C1 segment of cervical spinal cord (tissue), 14 donors: Measurements from ENCODE around the gene NME7.

ENCODE experiments used
- DNase-seq, 14 donors: peaks; one replicate each; lab custom pipeline; 2025; lab: John Stamatoyannopoulos, UW

NME7 gene

DNA sequence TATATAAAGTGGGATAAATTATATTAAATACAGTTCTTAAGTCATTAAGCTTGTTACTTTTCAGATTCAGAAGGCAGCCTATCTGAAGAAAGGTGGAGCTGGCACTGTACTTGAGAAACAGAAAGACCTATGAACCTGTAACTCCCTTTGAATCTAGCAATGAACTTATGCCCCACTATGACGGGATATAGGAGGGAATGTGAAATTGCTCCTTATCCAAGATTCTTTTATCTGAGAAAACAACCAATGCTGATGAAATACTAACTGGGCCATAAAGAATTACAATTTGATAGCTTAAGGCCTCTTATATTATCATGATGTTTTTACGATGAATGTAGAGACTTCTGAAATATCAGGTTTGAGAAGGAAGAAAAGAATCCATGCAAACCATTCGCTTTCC is 211.0 kb downstream of the NME7 start:
- no peak for DNase-seq

DNA sequence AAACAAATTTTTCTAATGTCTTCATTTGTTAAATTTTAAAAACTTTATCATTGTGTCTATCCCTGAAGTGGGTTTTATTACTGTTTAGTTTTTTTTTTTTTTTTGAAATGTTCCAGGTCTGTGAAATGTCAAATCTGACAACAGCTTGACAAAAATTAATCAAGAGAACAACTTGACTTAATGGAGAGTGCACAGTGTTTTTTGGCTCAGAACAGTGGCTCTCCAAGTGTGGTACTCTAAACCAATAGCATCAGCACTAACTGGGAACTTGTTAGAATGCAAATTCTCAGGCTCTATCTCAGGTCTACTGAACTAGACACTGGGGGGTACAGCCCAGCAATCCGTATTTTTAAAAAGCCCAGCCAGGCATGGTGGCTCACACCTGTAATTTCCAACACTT is 211.9 kb downstream of the NME7 start:
- no peak for DNase-seq

DNA sequence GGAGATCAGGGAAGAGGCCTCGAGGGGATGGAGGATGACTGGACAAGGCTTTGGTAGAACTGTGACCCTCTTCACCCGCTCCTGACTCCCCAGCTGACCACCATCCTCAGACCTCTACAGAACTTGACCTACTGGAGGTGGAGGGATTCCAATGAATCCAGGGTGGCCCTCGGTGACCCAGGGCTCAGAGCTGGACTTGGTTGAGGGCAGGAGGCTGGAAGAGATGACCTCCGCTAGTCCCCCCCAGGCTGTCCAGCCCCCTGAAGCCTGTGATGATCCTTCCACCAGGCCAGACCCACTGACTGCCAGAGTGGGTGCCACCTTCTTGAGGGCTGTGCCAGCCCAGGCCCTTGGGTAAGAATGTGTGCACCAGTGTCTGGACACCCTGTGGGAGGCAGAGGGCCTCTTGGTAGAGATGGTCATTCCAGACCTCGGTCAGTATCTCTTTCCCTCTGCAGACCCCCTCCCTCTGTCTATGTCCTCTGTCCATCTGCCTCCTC is 216.2 kb downstream of the NME7 start:
- no peak for DNase-seq

DNA sequence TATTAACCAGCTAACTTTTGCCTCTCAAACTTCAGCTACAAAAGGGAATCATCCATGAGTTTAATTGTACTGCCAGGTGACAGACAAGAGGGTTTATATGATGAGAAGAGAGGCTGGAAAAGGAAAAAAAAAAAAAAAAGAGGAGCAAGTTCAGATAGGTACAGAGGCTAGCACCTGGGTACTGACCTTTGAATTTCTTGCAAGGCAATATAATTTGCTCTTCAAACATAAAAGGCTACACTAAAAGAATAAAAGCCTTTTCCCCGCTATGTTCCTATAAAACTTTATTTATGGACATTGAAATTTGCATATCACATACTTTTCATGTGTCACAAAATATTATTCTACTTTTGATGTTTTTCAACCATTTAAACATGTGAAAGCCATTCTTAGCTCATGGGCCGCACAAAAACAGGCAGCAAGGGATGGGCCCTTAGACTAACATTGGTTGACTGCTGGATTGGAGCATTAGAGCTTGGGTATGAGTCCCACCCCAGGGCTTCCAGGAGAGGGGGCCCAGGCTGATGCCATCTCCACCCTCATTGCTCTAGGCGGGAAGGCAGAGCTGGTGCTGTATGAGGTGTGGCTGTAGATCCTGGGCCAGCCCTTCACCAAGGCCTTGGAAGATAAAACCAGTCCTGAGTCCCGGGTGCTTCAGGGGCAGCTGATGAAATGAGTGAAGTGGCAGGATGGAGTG is 216.8 kb downstream of the NME7 start:
- no peak for DNase-seq

DNA sequence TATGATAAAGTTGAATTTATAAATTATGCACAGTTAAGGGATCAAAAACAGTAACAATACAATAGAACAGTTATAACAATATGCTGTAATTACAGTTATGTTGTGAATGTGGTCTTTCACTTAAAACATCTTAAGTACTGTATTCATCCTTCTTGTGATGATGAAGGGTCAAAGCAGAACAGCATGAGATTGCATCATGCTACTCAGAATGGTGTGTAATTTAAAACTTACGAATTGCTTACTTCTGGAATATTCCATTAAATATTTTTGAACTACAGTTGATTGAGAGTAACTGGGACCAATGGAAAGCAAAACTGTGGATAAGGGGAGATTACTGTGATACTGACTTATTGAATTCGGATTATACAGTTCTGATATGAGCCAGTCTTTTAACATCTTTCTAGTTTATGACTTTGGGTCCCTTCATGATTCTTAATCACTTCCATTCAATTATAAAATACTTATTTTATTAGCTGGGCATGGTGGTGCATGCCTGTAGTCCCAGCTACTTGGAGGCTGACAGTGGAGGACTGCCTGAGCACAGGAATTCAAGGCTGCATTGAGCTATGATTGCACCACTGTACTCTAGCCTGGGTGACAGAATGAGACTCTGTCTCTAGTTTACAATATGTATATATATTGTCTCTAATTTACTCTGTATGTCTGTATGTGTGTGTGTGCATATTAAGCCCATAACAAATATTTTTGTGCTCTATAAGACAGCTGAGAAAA is 217.9 kb downstream of the NME7 start:
- DNase-seq = no peak

DNA sequence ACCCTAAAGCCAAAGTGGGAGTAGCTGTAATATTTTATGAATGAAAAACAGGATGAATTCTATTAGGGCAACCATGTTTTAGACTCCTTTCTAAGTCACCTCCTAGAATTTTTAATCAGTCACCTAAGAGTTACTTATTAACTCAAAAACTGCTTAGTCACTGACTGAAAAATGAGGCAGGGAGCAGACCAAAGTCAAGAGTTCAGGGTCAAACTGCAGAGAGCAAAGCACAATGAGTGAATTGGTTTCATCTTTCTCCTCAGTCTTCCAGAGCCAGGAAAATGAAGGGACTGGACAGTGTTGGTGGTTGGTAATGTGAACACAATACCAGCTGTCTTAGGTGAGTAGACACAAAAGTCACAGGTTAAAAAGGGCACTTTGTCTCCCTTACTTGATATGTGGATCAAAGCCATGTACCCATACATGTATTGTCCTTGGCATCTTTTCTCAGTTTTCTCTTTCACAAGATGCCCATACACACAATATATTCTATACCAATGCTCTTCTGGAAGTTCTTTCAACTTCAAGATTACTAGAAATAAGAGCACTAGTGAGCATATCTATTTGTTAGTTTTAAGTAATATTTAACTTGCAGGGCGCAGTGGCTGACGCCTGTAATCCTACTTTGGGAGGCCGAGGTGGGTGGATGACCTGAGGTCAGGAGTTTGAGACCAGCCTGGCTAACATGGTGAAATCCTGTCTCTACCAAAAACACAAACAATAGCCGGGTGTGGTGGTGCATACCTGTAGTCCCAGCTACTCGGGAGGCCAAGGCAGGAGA is 218.9 kb downstream of the NME7 start:
- DNase-seq = no peak

DNA sequence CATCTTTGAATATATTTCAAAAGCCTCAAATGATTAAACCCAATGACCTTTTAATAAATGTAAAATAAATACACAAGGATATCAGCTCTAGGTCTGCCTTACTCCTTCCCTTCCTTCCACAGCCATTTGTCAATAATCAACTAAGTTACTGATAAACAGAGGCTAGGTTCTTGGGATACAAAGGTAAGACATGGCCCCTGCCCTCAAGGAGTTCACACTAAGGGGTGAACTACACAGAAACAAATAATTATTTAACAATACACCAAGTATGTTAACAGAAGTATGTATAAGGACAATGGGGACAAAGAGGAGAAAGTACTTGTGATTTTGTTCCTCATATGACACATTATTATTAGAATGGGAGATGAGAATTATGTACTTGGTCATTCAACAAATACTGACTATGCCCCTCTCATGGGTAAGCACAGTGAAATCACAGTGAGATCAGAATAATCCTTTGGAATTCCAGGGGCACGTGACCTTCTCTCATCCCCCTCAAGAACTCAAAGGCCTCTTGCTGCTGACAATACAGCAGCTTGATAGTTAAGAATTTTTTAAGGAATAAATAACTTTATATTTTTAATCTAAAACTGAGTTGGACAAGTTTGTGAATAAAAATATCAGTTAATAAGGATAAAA is 220.9 kb downstream of the NME7 start:
- no peak for DNase-seq

DNA sequence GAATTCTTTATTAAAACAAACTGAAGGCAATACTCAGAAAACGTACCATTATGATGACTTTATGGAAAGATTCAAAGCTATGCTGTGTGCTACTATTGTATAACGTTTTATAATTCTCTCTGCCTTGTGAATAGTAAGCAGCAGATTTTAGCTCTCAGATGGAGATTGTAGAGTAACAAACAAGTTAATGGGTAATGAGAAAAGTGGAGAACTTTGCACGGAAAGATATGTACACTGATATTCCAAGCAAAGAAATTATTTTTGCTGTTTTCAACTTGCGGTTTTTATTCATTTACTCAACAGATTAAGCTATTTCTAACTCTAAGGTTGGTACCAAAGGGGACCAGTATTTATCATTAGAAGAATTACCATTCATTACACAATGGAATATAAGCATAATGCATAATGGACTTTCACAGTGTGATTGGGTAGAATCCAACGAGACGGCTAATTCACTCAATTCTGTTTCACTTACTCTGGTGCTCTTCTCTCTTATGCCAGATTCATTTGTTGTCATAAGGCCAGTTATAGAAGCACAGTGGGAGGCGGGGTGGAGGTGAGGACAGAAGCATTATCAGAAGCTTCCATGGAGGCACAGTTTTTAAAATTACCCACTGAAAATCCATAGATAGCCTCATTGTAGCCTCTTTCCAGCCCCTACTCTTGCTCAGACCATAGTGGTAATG is 222.5 kb downstream of the NME7 start:
- DNase-seq = no peak

DNA sequence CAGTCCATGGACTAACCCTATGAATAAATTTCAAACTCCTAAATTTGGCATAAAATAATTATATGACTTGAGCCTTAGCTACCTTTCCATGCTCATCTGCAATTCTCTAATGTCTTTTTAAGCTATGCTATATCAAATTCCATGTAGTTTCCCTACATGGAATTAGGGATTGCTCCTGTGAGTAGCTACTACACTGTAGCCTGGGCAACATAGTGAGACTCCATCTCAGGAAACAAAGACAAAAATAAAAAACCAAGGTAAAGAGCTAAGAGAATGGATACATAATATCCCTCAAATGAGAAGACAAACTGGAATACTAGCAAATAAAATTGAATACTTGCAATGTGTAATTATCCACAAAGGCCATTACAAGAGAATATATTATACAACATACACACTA is 223.6 kb downstream of the NME7 start:
- DNase-seq = no peak

DNA sequence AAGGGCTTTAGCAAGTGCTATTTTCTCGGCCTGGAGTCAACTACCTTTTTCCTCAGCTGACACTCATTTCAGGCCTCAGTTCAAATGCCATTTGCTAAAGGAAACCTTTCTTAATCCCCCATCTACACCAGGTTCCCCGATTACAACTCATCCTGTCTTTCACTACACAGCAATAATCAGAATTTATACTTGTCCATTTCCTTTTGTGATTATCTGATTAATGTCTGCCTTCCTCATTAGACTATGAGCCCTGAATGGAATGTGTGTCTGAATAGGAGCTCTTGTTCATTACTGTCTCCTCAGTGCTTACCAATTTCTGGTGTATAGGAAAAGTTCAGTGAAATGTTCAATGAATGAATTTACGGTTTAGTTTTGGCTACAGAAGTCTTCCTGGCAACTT is 224.3 kb downstream of the NME7 start:
- DNase-seq = no peak

DNA sequence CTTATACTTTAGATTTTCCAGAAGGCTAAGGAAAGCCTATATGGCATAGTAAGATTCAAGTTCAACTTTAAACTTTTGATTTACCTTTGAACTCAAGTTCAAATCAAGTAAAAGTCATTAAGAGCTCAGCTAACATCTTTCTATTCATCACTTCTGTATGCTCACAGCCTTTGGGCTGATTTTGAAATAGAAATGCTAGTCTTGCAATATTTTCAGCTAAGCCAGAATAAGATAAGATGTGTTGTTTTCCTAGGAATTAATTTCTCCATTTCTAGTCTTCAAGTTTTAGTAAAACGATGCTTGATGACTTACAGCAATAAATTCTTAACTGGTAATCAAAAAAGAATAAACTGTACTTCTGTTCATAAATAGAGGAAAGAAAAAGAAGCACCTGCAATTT is 225.5 kb downstream of the NME7 start:
- DNase-seq = no peak

DNA sequence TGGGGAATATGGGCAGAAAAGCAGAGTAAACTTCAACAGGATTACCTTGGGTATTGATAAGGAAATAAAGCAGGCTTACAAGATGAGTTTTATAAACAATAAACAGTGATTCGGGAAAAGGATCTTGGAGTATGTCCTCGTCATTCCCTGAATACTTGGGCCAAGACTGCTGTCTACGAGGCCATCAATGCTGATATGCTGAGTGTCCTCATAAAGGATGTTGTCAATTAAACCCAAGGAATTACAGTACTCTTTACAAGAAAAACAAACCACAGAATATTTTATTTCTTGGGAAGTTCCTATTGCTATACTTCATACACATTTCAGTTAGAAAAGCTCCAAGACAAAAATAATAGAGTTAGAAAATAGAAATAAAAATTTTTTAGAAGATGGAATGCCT is 226.2 kb downstream of the NME7 start:
- no peak for DNase-seq

DNA sequence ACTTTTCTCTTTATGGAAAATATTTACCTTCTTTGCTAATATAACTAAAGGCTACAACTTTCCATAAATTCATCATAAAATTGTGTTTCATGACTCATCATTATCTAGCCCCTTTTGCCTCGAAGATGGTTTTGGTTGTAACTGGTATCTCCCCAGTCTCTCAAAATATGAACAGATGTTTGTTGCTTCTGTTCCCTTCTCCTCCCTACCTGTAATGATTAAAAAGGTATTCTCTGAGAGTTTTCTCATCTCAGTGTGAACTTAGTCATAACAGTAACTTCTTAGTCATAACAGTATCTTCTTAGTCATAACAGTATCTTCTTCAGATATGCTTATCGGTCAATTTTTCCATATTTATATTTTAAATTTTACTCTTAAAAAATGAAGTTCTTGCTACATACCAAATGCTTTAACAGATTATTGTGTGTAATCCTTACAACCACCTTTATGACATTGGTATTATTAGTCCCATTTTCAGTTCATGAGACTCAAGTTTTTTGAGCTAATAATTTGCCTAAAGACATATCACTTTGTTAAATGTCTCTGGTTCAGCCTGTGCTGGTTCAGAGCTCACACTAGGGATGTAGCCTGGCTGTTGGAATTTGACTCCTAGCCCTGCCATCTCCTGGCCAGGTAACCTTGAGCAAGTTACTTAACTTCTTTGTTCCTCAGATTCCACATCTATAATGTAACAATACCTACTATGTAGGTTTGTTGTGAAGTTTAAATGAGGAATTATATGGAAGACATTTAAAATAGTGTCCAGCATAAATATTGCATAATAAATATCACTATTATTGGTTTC is 228.5 kb downstream of the NME7 start:
- no peak for DNase-seq

DNA sequence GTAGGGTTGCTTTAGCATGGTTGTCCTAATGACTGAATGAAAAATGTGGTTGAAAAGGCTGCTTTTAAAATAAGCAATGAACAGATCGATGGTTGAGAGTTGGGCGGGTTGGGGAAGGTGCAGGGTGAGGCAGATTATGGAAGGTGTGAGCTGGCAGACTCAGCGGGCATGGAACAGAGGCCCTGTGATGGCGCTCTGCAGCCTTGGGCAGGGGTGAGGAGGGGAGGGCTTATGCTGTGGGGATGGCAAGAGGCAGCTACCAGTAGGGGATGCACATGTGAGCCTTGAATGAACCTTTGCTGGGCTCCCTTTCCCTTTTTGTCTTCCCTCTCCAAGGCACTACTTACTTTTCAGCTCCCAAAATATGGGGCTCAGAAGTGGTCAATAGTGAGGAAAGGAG is 230.2 kb downstream of the NME7 start:
- no peak for DNase-seq

DNA sequence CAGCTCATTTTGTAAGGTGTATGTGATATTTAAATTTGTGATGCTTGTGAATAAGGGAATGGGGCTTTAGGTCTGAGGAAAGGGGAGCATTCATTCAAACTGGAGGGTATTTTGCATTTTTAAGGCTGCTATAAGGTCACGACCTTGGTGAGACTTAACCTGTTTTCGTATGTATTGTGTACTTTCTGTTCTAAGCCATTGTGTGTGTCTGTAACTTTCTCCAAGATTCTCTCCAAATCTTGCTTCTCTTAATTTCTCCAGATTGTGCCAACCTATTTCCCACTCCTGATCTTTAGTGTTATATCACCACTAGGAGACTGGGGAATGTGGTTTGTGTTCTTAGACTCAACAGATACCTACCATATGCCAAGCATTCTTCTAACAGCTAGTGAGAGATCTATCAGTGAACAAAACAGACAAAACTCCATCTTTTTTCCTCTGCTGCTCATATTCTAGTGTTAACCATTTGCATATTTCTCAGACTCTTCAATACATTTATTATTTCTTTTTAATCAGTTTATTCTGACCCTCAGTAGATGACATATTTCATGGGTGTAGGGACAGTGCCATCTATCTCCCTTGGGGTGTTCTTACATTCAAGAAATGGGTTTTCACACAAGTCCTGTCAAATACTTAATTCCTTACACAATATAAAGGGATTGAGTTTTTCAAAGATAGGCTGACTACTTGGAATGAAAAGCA is 233.6 kb downstream of the NME7 start:
- DNase-seq = no peak

DNA sequence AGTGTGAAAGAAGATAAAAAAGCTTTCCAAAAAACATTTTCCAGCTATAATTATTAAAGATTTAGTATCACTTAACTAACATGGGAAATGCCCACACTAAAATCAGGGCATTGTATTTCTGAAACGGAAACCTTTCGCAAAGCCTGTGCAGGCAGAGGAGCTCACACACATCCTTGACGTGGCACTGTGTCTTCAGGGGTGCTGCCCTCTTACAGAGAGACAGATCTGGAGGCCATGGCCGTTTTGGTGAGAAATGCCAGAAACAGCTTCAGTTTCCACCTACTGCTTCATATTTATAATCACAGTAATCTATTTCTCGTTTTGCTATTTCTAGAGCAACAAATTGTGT is 234.4 kb downstream of the NME7 start:
- DNase-seq = no peak

DNA sequence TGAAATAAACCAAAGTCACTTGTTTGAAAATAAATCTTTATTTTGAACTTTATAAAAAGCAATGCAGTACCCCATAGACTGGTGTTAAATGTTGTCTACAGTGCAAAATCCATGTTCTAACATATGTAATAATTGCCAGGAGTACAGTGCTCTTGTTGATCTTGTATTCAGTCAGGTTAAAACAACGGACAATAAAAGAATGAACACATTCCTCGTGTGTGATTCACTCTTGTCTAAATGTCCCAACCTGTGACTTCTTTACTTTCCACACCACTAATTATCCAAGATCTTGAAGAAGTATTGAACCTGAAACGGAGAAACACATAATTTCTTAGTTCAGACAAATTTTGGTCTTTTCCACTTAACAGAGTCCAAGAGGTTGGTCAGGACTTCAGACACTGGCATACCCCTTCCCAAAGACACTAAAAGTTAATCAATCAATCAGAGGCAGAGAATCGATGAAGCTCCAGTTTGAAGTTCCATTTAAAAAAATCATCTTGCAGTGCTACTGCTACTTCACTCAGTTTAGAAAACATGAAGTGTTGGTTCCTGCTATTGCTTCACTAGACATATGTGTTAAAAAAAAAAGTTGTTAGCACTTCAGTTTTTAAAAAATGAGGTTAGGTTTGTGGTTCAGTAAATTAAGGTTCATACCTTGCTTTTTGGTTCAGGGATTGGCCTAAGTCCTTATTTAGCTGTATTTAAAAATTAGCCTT is 234.9 kb downstream of the NME7 start:
- DNase-seq = no peak

DNA sequence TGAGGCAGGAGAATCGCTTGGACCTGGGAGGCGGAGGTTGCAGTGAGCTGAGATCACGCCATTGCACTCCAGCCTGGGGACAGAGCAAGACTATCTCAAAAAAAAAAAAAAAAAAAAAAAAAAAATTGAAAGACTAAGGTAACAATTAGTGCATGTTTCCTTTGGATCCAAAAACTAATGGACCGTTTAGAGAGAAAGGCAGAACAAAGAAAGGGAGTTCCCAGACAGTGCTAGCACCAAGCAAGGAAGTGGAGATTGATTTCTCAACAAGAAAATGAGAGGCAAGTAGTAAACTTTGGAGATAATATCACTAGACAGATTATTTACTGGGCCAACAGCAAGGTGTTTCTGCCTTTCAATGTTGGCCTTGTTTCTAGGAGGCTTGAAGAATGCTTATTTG is 236.9 kb downstream of the NME7 start:
- DNase-seq = no peak

DNA sequence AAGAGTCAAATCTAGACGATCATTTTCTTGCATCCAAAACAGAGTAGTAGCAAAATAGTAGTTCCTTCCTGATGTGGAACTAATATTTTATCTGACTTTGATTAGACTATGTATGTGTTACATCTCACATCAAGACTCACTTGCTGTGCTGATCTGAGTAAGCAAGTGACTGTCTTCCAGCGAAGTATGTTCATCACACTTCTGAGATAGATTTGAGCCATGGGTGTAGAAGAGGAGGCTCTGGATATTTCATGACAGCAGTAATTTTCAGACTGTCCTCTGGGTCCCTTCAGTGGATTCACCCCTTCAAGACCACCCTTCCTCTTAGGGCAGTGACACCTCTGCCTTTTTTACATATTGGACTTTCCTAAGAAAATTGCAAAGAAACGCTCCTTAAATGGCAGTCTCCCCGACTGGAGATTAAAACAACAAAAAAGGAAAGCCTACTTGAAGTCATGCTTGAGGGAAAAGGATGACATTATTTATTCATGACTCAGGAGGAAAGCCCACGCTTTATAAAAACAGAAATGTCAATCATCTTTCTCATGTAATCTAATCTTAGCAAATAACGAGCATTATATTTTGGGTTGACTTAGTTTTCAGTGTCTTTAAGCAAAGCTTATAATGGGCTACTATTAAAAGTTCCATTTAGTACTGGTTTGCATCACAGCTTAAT is 238.3 kb downstream of the NME7 start:
- no peak for DNase-seq
